Gastrocnemius medialis (tissue), 4 donors: ENCODE data around the gene RUVBL2.

Source experiments
- CTCF ChIP-seq, 5 experiments: fragments of 450-650 bp in 3 of 5; fragments of 200-600 bp in 2 of 5; sonication (generic) in 2 of 5; IDR thresholded peaks in 4 of 5; conservative IDR thresholded peaks in 1 of 5; 1 replicate in 4 of 5; 2 replicates in 1 of 5; pipeline ENCODE4 v1.5.1; 2016 to 2019; ENCODE audit warnings: antibody characterized with exemption in 5 of 5, mild to moderate bottlenecking in 3 of 5, moderate library complexity in 3 of 5
- POLR2A ChIP-seq, 2 donors: fragments of 450-650 bp; IDR thresholded peaks; one replicate each; pipeline ENCODE4 v1.6.1; 2017; ENCODE audit warnings: antibody characterized with exemption in 2 of 2, mild to moderate bottlenecking in 2 of 2, moderate library complexity in 2 of 2

- TF ChIP-seq CTCF (IDR thresholded peaks at IDR 0.05 in 4 of 5, conservative IDR thresholded peaks at IDR 0.05 in 1 of 5) (no peak), POLR2A (IDR thresholded peaks at IDR 0.05) (no peak)
These were observed 25.5 kb upstream of the RUVBL2 start for GRCh38 chr19:48968179-48968661.
